ENCODE data around the gene DIAPH3.

Gene DIAPH3

GRCh38 chr13:59931621-59932020 is 232.1 kb downstream of the DIAPH3 start:
- DNase-seq: no peak

DNA sequence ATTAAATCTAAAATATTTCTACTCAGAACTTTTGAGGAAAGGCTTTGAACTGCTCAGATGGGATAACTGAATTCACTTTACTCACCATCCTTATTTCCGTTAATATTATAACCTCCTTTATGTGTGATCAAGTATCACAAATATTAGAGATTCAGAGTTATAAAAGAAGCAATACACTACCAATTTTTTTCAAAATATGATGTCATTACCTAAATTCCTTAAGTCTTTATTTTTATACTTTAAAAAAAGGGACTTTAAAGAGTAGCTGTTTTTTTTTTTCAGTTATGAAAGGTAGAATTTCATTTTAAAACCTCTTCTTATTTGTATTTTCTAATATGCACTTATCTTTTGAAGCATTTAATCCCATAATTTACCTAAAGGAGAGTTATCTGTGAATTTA is 239.5 kb downstream of the DIAPH3 start:
- no peak for DNase-seq

GRCh38 chr13:59915252-59915651 is 248.5 kb downstream of the DIAPH3 start:
- DNase-seq: no peak

DNA sequence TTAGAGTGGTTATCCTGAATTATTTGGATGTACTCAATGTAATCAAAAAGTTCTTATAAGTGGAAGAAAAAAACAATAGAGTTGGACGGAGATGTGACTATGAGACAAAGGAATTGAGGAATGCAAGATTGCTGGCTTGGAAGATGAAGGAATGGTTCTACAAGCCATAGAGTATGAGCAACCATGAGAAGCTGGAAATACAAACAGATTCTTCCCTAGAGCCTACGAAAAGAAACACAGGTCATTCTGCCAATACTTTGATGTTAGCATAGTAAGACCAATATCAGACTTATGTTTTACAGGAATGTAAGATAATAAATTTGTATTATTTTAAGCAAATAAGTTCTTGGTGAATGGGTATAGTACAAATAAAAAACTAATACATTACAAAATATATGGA is 249.2 kb downstream of the DIAPH3 start:
- no peak for DNase-seq

GRCh38 chr13:59906413-59907049 is 257.2 kb downstream of the DIAPH3 start:
- DNase-seq: no peak

GRCh38 chr13:59901191-59901590 is 262.5 kb downstream of the DIAPH3 start:
- no peak for DNase-seq

- no peak for DNase-seq
These were observed 265.7 kb downstream of the DIAPH3 start for GRCh38 chr13:59898066-59898465.

- no peak for DNase-seq
These were observed 270.5 kb downstream of the DIAPH3 start for GRCh38 chr13:59893266-59893665.

GRCh38 chr13:59891053-59891452 is 272.7 kb downstream of the DIAPH3 start:
- no peak for DNase-seq

DNA sequence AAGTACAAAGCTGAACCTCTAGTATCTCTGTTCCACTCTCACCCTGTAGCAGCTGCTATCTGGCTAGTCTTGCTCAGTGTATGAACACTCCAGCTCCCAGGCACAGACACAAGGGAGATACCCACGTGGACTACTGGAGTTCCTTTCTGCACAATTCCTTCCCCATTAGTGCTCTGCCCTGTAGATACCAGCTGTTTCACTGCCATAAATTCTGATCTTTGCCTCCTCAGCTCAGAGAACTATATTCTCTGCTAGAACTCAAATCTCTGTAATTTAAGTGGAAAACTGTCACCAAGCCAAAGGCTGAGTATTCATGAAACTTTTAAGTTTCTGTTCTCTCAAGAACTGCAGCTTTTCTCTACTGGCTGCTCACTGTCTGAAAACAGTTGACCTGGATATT is 273.7 kb downstream of the DIAPH3 start:
- no peak for DNase-seq

GRCh38 chr13:59888408-59888807 is 275.3 kb downstream of the DIAPH3 start:
- DNase-seq: no peak

GRCh38 chr13:59885076-59885475 is 278.7 kb downstream of the DIAPH3 start:
- no peak for DNase-seq

GRCh38 chr13:59883885-59884284 is 279.8 kb downstream of the DIAPH3 start:
- DNase-seq: no peak

DNA sequence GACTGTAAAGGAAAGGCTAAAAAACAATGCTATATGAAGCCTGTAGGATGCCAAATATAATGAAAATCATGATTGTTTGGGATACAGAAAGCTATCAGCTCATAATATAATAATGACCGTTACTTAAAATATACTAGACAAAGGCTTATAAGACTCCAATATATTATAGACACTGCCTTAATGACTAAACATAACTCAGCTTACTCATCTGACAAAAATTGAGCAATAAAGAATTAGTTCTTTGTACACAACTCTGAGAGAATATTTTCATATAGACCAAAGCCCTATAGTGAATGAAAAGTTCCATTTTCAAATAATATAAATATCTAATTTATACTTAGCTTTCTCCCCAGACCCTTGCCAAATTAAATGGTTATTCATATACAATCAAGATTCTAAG is 283.3 kb downstream of the DIAPH3 start:
- DNase-seq: no peak

- no peak for DNase-seq
These were observed 284.4 kb downstream of the DIAPH3 start for GRCh38 chr13:59879281-59879680.

- no peak for DNase-seq
These were observed 285.8 kb downstream of the DIAPH3 start for GRCh38 chr13:59877933-59878332.

DNA sequence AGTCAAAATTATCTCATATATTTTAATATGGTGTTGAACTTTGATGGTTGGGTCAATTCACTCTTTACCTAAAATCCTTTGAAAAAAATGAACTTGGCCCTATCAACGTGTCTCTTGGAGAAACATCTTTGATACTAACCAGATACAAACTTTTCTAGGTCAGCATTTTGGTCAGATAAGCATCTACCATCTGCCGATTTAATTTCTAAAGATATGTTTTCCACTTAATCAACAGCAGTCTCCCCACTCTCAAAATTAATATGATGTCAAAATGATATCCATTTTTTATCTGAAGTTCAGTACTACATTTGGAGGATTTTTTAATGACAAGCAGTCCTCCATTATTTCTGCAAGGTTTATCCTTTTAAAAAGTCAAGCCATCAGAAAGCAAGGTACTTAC is 288.8 kb downstream of the DIAPH3 start:
- DNase-seq: no peak

GRCh38 chr13:59873856-59874255 is 289.9 kb downstream of the DIAPH3 start:
- no peak for DNase-seq

- no peak for DNase-seq
These were observed 290.4 kb downstream of the DIAPH3 start for GRCh38 chr13:59873309-59873708.

DNA sequence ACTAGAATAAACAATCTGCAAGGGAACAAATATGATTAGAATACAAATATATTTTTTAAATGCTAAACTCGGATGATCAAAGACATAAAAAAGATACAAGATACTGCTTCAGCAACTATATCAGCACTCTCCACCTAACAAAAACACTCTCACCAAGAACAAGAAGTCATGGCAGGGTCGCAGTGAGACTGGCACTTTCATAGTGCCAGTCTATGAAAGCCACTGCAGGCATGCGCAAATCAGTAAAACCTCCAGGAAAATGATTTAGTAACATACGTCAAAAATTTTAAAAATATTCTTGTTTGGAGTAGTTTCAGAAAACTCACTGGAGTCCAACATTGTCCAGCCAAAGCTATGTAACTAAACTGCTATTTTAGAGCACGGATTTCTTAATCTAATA is 295.9 kb downstream of the DIAPH3 start:
- DNase-seq: no peak

DNA sequence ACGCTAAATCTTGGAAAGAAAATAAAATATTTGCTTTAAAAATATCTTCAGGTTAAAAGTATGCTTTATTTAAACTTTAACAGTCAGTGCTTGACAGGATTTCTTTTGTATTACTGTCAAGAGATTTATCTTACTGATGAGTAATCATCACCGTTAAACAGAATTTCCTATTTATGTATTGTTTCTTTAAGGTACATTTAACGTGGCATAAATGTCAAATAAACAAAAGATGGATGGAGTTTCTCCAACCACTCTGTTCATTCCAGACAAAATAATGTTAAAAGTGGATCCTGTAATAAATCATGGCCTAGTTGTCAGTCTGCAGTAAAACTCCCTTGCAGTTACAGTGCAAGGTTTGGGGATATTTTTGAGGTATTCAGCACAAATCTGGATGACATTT is 298.3 kb downstream of the DIAPH3 start:
- no peak for DNase-seq

DNA sequence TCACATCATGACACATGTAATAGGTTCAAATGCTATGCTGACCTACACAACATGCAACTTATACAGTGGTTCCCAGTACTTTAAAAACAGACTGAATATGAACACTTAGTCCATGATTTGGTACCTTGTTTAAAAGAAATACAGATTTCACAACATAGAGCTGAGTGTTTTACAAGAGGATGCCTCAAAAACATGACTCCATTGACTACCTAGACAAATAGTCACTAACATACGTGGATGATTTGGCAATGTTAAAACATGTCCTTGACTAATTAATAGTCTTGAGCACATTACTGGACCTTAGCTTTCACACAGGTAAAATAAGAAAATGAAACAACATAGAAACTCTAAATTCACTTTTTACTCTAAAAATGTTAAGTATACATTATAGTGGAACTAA is 300.1 kb downstream of the DIAPH3 start:
- no peak for DNase-seq

DNA sequence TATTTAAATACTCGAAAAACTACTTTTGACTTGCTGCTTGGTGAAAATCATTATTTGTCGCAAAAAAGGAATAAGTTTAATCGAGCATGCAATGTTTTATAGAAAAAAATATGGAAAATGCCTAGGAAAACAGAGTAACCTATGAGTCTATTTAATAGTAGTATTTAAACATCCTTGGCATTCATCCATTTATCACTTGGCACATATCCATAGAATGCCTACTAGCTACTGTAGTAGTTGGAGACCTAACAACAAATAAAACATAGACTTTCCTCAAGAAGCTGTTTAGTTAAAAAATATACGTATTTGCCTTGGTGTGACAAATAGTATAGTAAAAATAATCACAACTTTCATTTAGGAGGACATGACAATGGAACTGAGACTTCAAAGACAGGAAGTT is 302.1 kb downstream of the DIAPH3 start:
- DNase-seq: no peak

DNA sequence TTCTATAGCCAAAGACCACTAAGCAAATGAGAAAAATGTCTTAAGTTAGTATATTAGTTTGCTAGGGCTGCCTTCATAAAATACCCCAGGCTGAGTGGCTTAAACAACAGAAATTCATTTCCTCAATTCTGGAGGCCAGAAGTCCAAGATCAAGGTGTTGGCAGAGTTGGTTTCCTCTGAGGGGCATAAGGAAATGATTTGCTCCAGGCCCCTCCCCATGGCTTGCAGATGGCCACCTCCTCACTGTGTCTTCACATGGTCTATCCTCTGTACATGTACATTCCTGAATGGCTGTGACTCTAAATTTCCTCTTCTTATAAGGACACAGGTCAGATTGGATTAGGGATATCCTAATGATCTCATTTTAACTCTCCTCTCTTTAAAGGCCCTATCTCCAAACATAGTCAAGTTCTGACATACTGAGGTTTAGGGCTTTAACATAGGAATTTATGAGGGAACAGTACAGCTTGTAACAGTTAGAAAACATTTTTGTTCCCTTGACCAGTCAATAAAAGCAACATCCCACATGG is 307.4 kb downstream of the DIAPH3 start:
- DNase-seq: no peak
